HG03354 (cell line): ENCODE measurements around the gene PTPN4.
A peak's percentile ranks its signal among the peaks of the same experiment; 100 is the strongest.
"Not testable (repeated sequence)": the region's sequence is repeated elsewhere in the genome, so short reads cannot be mapped to it uniquely, and the experiment has no call there.

ENCODE experiments used
- ATAC-seq: cut with Tn5 transposase; IDR thresholded peaks from one replicate; pipeline ENCODE4 v1.9.1; 2021; ENCODE audit warnings: mild to moderate bottlenecking; ENCODE audit not compliant: unreplicated experiment, poor library complexity, severe bottlenecking

PTPN4 gene

DNA sequence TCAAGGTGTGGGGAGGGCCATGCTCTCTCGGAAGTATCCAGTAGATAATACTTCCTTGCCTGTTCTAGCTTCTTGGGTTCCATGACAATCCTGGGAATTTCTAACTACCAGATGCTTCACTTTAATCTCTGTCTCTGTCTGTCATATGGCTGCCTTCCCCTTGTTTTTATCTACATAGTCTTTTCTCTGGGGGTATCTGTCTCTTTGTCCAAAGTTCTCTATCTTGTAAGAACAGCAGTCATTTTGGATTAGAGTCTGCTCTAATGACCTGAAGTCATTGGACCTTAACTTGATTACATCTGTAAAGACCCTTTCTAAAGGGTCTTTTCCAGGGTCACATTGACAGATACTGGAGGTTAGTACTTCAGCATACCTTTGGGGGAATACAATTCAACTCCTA lies 241.7 kb downstream of the PTPN4 start:
- no peak for ATAC-seq

DNA sequence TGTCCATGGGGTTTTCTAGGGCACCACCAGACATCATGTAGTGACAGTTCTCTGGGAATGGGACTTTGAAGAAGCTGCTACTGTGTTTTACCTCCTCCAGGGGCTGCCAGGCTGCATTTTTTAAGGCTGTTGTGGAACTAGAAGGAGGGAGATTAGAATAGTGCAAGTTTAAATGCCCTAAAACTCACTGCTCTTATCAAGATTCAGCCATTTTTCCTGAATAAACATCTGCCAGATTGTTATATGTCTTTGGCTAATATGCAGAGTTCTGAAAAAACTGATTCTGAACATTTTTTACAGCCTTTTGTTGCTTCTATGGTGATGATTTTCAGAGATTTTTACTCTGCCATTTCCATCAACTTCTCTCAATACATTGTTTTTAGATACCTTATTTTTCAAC lies 244.5 kb downstream of the PTPN4 start:
- no peak for ATAC-seq

DNA sequence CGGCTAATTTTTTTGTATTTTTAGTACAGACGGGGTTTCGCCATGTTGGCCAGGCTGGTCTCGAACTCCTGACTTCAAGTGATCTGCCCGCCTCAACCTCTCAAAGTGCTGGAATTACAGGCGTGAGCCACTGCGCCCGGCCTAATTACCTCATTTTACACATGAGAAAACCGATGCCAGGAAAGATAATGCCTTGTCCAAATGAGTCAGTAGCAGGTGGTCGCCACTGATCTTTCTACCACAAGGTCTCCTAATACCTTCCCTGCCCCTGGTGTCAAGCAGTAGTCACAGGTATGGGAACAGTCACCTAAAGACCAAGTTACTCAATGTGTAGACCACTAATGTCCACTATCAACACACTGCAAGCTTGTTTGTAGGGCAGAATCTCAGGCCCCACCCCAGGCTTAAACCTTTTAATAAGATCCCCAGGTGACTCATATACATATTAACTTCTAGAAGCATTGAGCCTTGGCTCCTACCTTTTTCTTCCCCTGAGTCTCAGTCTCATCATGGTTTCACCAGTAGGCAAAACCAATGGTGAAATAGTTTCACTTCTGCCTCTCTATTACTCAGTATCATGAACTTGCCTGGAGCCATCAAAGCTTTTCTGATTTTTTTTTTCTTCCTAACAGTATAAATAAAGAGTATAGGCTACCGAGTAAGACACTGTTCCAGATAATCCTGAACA lies 246.3 kb downstream of the PTPN4 start:
- peak; percentile 94 for ATAC-seq

DNA sequence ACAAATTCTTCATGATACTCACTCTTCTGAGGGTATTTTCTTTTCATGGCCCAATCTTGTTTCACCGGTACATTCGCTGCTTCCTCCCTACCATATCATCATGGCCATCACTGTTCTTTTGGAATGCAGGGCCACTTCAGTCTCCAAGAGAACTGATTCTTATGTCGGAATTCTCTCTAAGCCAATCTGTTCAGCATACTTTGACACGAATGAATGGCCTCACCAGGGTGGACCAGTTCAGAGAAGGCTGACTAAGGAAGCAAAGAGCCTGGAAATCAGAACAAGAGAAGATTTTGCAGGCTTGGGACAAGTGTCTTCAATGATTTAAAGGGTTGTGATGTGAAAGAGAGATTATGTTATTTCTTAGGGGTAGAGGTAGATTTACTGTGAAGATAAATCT lies 248.1 kb downstream of the PTPN4 start:
- ATAC-seq, result no peak

DNA sequence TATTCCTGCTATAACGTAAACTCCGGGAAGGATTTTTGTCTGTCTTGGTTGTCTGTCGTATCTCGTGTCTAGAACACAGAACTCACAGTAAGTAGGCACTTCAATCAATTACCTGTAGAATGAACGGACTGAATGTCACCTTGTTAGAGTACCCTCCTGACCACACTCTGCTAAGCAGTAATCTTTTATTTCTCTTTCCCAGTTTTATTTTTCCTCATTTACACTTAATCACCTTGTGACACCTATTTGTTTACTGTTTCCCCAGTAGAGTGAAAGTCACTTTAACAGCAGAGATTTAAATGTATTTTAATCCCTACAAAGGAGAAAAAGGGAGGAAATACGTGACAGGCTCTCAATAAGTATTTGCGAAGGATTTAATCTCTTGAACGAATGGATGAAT lies 252.6 kb downstream of the PTPN4 start:
- no peak for ATAC-seq

DNA sequence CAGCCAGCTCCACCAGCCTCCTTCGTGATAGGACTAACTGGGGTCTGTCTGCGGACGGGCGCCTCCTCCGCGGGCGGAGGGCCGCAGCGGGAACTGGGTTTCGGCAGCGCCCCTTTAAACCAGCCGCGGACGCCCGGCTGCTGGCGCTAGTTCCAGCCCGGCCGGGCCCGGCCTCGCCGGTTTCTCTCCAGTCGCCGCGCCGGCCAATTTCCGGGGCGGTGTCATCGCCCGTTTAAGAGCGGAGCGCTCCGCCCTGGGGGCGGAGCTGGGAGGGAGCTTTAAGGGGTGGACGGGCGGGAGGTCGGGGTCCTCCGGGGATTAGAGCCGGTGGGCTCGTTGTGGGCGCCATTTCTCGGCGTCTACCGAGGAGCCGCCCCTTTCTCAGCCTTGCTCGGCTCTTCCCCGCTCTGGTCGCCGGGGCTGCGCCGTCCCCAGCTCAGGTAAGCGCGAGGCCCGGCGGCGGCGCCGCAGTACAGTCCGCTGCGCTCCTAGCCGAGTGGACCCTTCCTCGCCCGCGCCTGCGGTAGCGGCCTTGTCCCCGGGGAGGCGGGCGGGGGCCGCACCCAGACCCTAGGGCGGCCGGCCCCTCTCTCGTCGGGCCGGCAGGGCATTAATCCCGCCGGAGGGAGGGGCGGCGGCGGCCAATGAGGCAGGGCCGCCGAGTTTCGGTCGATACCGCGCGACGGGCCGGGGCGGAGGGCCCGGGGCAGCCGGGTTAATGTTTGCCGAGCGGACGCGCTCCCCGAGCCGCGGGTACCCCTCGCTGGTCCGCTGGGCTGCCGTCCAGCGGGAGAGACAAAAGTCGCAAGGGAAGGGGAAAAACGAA lies 253.3 kb downstream of the PTPN4 start, which contains the start of gene EPB41L5:
Gene EPB41L5, plus strand, starts transcription at position 307 of the 826 bp plus-strand sequence. CDS start 6,008 bp downstream, outside the sequence.
- ATAC-seq, result peak; percentile 94

DNA sequence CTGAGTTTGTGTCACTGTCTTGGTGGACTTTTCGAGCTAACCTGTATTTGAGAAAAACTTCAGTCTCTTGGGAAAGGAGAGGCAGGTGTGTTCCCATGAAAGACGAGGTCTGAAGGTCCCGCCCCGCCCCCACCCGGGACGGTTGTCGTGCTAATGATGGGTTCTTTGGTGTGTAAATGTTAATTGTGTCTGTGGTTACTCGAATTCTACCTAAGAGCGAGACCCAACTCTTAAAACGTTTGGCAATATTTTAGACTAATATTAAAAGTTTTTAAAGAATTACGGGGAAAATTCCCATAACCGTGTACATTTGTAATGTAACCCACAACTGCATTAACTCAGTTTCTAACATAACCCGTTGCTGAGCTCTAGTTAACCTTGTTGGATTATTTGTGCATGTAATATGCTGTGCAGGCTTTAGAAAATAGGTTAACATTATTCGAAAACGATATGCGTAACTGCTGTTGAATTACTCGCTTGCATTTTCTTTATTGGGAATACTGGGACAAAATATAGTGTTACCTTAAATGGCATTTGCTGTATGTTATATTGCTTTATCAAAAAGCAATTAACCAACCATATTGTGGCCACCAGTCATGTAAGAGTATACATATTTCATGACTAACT lies 254.0 kb downstream of the PTPN4 start:
- no peak for ATAC-seq

DNA sequence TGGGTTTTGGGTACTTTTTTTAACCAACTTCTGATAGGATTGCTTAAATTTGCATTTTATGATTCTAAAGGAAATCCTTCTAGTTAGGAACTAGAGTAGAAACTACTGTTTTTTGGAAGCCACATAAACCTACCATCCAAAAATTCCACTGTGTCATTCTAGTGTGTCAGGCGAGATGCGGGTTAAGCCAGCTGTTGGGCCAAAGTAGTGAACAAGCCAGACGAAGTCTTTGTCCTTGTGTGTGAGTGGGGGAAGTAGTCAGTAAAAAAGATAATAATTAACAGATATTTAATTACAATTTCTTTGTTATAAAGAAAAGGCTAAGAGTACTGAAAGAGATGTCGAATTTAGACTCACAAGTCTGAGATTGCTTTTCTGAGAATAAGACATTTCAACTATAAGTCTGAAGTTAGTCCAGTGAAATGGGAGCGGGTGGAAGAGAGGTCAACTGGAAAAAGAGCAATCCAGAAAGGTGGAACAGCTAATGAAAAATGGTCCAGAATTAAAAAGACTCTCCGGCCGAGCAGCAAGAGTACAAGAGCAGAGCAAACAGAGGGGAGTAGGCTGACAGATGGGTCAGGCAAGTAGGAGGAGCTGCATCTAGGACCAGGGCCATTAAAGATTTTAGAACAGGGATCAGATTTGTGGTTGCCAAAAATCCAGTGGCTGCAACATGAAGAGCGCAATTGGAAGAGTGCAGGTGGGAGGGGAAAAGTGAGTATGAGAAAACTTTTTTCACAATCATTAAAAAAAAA lies 254.7 kb downstream of the PTPN4 start:
- no peak for ATAC-seq

DNA sequence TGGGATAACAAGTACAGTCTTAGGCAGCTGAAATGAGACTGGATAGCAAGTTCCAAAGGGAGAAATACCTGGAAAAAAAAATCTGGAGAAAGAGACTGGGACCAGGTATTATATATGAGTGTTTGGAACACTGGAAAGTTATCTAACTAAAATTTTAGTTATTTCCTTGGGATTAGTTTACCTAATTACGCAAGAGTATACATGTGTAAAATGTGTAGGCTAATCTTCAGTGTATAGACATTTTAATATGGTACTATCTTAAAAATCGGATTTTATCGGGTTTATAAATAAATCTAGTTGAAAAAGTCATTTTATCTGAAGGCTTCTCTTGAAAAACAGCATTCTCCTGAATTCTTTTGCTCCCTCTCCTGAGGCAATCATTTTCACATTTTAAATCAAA lies 257.1 kb downstream of the PTPN4 start:
- no peak for ATAC-seq

DNA sequence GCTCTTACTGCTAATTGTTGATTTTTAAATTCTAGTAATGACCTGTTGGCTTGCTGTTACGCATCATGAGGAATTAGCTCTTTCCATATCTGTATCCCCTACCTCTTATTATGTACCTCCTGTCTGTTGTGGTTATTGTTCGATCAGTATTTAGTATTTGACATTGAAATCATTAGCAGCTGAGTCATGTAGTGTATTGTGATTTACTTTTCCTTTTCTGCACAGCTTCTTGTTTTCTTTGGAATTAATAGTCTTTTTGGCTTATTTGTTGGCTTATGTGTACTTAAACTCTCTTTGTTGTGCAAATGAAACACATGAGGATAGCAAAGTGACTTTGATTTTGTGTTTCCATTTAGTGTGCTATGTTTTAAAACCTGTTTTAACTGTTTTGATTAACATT lies 257.5 kb downstream of the PTPN4 start:
- ATAC-seq, result no peak

DNA sequence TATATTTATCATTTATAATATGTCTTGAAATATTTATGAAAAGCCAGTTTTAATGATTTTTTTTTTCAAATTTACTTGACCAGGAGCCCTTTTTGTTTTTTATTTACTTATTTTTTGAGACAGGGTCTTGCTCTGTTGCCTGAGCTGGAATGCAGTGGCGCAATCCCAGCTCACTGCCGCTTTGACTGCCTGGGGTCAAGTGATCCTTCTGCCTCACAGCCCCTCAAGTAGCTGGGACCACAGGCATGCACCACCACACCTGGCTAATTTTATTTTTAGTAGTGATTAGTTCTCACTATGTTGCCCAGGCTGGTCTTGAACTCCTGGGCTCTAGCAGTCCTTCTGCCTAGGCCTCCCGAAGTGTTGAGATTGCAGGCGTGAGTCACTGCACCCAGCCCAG lies 258.8 kb downstream of the PTPN4 start:
- no peak for ATAC-seq

DNA sequence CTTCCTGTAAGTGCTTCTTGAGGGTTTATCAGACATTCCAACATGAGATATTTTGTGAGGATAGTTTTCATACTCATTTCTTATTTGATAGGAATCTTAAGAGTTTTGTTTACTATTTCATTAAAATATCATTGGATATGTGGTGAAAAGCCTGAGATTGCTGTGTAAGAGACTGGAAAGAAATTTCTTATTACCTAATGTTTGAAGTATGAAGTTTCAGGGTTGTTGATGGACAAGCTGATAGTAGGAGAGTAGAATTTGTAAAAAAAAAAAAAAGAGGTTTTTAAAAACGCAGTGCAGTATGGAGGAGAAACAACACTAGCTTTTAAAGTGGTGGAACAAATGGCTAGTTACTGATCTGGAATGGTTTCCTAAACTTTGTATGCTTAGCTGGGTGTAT lies 260.8 kb downstream of the PTPN4 start:
- ATAC-seq, result no peak

DNA sequence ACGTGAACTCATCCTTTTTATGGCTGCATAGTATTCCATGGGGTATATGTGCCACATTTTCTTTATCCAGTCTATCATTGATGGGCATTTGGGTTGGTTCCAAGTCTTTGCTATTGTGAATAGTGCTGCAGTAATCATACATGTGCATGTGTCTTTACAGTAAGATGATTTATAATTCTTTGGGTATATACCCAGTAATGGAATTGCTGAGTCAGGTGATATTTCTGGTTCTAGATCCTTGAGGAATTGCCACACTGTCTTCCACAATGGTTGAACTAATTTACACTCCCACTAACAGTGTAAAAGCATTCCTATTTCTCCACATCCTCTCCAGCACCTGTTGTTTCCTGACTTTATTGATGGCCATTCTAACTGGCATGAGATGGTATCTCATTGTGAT lies 262.8 kb downstream of the PTPN4 start:
- ATAC-seq, result not testable (repeated sequence)

DNA sequence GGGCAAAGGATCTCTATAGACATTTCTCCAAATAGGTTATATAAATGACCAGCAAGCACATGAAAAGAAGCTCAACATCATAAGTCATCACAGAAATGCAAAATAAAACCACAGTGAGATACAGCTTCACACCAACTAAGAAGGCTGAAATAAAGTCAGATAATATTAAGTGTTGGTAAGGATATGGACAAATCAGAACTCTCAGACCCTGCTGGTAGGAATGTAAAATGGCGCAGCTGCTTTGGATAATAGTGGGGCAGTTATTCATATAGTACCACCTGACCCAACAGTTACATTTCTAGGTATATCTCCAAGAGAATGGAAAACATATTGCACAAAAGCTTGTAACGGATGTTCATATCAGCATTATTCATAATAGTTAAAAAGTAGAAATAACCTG lies 267.2 kb downstream of the PTPN4 start:
- ATAC-seq, result no peak

DNA sequence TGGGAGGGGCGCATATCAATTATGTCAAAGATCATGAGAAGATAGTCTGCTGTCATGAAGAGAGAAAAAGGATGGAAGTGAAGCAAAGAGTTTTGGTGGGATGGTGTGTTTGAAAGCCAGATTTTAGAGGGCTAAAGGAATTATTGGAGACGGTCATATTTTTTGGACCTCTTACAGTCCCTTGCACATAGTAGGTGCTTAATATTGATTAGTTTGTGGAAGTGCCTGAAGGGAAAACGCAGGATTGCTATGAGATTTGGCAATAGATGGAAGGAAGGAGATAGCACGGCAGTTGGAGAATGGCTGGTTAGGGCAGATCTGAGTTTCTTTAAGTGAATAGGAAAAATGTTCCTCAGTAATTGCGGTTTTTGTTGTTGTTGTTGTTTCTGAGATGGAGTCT lies 269.1 kb downstream of the PTPN4 start:
- ATAC-seq, result no peak

DNA sequence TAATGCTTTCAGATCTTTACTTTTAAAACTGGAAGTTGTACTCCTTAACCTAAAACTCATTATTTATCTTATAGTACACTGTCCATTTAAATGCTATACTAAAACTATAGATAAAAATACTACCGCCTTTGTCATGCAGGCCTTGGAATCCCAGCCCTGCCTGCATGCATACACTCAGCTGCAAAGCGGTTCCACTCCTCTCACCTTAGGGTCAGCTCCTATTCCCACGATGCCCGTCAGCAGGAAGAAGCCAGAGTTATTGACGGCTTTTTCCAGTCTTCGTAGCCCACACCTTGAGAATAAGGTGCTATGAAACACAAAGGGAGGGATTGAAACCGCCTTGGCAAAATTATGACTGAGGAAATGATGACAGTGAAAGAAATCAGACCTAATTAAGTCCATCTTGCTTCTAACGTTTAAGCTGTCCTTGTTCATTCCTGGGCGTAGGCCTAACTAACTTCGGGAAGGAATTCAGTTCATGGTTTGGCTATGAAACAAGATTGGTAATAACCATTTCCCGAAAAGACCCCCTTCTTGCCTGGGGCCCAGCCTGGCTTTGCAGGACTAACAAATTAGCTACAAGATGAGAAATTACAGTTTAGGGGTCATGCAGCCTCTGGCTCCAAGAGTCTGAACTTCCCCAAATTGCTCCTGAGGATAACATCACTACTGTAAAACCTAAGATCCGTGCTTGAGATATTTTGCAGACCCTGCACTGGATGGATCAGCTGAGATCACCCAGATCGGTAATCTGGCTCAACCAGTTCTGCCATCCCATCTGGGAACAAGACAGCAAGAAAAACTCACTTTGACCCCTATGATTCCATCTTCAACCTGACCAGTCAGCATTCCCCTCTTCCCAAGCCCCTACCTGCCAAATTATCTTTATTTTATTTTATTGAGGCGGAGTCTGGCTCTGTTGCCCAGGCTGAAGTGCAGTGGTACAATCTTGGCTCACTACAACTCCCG lies 270.2 kb downstream of the PTPN4 start:
- no peak for ATAC-seq

DNA sequence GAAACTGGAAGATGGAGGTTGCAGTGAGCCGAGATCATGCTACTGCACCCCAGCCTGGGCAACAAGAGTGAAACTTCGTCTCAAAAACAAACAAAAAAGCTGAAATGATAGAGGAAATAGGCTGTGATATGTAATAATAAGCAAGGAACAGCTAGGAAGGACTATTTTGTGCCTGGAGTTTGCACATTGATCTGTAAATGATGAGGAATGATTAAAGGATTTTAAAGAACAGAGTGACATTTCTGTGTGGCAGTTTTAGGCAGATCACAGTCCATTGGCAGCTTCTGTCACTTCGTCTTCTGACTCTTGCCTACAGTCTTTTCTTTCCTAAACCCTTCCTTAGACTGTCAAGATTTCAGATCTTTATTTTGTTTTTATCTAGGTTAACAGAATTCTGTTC lies 272.6 kb downstream of the PTPN4 start:
- no peak for ATAC-seq
